SK-N-SH treated with all-trans-retinoic acid at 6 μM for 48 hours (cell line): ENCODE measurements around the gene MRPL53.

Experiments used
- ATAC-seq: fragments of 200-7000 bp; cut with Tn5 transposase; 3 replicates; pipeline ENCODE4 v1.9.1; 2020; ENCODE audit warnings: mild to moderate bottlenecking, moderate library complexity
- ARNTL ChIP-seq: fragments of 450-650 bp; formaldehyde crosslinking; IDR thresholded peaks from 2 replicates; pipeline ENCODE4 v1.5.0; 2020; ENCODE audit warnings: low read depth, mild to moderate bottlenecking, moderate library complexity, borderline replicate concordance
- BACH2 ChIP-seq: fragments of 250-450 bp; sonication (Bioruptor Pico); IDR thresholded peaks from 2 replicates; pipeline ENCODE4 v1.9.0; 2021; ENCODE audit warnings: mild to moderate bottlenecking, borderline replicate concordance
- CREB5 ChIP-seq: fragments of 250-450 bp; sonication (Bioruptor Pico); IDR thresholded peaks from 2 replicates; pipeline ENCODE4 v1.5.1; 2020; ENCODE audit warnings: low read depth, mild to moderate bottlenecking, moderate library complexity
- CSDC2 ChIP-seq: fragments of 250-450 bp; sonication (Bioruptor Pico); IDR thresholded peaks from 2 replicates; pipeline ENCODE4 v1.5.0; 2020; ENCODE audit warnings: mild to moderate bottlenecking, moderate library complexity
- ESRRG ChIP-seq: fragments of 250-450 bp; sonication (Bioruptor Pico); IDR thresholded peaks from 2 replicates; pipeline ENCODE4 v1.6.1; 2021; ENCODE audit warnings: mild to moderate bottlenecking
- GLIS3 ChIP-seq: fragments of 250-450 bp; sonication (Bioruptor Pico); IDR thresholded peaks from 2 replicates; pipeline ENCODE4 v1.5.0; 2020; ENCODE audit warnings: mild to moderate bottlenecking, moderate library complexity
- ISL1 ChIP-seq: fragments of 250-450 bp; sonication (Bioruptor Pico); IDR thresholded peaks from 2 replicates; pipeline ENCODE4 v2.1.2; 2022; ENCODE audit warnings: mild to moderate bottlenecking, moderate library complexity
- OSR1 ChIP-seq: fragments of 250-450 bp; sonication (Bioruptor Pico); IDR thresholded peaks from 2 replicates; pipeline ENCODE4 v1.8.0; 2022; ENCODE audit warnings: moderate library complexity, mild to moderate bottlenecking, inconsistent platforms
- PPARA ChIP-seq: fragments of 250-450 bp; sonication (Bioruptor Pico); IDR thresholded peaks from 2 replicates; pipeline ENCODE4 v1.5.0; 2020; ENCODE audit warnings: mild to moderate bottlenecking, borderline replicate concordance
- RARB ChIP-seq: fragments of 250-450 bp; sonication (Bioruptor Pico); IDR thresholded peaks from 2 replicates; pipeline ENCODE4 v1.8.0; 2021; ENCODE audit warnings: mild to moderate bottlenecking, moderate library complexity
- SNAI2 ChIP-seq: fragments of 250-450 bp; sonication (Bioruptor Pico); IDR thresholded peaks from 2 replicates; pipeline ENCODE4 v1.5.0; 2020; ENCODE audit warnings: mild to moderate bottlenecking, moderate library complexity
- TCF4 ChIP-seq: fragments of 250-450 bp; sonication (Bioruptor Pico); IDR thresholded peaks from 2 replicates; pipeline ENCODE4 v1.8.0; 2021; ENCODE audit warnings: mild to moderate bottlenecking, moderate library complexity, borderline replicate concordance
- TOX ChIP-seq: fragments of 250-450 bp; sonication (Bioruptor Pico); IDR thresholded peaks from 2 replicates; pipeline ENCODE4 v1.8.0; 2021; ENCODE audit warnings: mild to moderate bottlenecking, moderate library complexity, borderline replicate concordance
- ZC3H10 ChIP-seq: fragments of 250-450 bp; sonication (Bioruptor Pico); IDR thresholded peaks from 2 replicates; pipeline ENCODE4 v1.5.1; 2021; ENCODE audit warnings: mild to moderate bottlenecking, moderate library complexity
- ZFP3 ChIP-seq: fragments of 250-450 bp; sonication (Bioruptor Pico); IDR thresholded peaks from 2 replicates; pipeline ENCODE4 v1.5.0; 2020; ENCODE audit warnings: mild to moderate bottlenecking, moderate library complexity
- ZFP30 ChIP-seq: fragments of 450-650 bp; formaldehyde crosslinking; IDR thresholded peaks from 2 replicates; pipeline ENCODE4 v1.5.0; 2022; ENCODE audit warnings: mild to moderate bottlenecking, moderate library complexity
- ZNF70 ChIP-seq: fragments of 450-650 bp; formaldehyde crosslinking; IDR thresholded peaks from 2 replicates; pipeline ENCODE4 v1.5.0; 2020; ENCODE audit warnings: mild to moderate bottlenecking, moderate library complexity
- ZNF8 ChIP-seq: fragments of 450-650 bp; formaldehyde crosslinking; IDR thresholded peaks from 2 replicates; pipeline ENCODE4 v1.5.0; 2020; ENCODE audit warnings: mild to moderate bottlenecking, moderate library complexity
- TF ChIP-seq, protein P1 (sequence below): fragments of 250-450 bp; sonication (Bioruptor Pico); IDR thresholded peaks from 2 replicates; pipeline ENCODE4 v1.5.1; 2021; ENCODE audit warnings: mild to moderate bottlenecking, moderate library complexity
- TF ChIP-seq, protein P2 (sequence below): fragments of 250-450 bp; sonication (Bioruptor Pico); IDR thresholded peaks from 2 replicates; pipeline ENCODE4 v1.8.0; 2020; ENCODE audit warnings: mild to moderate bottlenecking, moderate library complexity, borderline replicate concordance
- TF ChIP-seq, protein P3 (sequence below): fragments of 250-450 bp; sonication (Bioruptor Pico); IDR thresholded peaks from 2 replicates; pipeline ENCODE4 v1.5.0; 2020; ENCODE audit warnings: mild to moderate bottlenecking, moderate library complexity

MRPL53 gene

GRCh38 chr2:74498500-74499266 lies 26.2 kb upstream of the MRPL53 start:
- no peak for TF ChIP-seq GLIS3 (CRISPR knock-in tag)
- no peak for TF ChIP-seq TCF4 (CRISPR knock-in tag)
- TF ChIP-seq ZC3H10 (CRISPR knock-in tag), result no peak
- peak; percentile 33 for ATAC-seq

DNA sequence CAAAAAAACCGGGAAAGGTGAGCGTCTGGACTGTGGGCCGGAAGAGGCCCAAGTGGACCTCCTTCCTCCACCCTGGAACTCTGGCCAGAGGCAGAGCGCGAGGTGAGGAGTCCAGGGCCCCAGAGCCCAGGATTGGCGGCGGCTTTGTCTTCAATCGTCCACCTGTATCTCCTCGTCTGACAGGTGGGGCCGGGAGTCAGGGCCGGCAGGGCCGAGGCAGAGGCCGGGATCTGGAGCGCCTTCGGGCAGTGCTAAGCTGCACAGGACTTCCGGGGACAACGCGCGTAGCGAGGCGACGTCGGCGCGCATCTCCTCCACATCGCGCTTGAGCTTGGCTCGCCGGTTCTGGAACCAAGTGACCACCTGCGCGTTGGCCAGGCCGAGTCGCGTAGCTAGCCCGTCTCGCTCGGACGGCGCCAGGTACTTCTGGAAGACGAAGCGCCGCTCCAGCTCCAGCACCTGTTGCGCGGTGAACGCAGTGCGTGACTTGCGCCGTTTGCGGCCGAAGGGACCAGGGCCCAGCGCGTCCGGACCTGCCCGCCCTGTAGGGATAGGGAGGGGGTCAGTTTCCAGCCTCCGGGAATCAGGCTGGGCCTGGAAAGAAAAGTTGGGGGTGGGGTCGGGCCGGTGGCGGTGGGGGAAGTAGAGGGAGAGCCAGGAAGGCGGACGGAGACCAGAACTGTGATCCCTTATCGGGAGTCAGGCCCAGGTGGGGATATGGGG lies 25.5 kb upstream of the MRPL53 start:
- ATAC-seq, result no peak
- TF ChIP-seq BACH2 (CRISPR knock-in tag) (no peak), SNAI2 (CRISPR knock-in tag) (no peak), ZC3H10 (CRISPR knock-in tag) (no peak), ZNF8 (CRISPR knock-in tag) (no peak)

DNA sequence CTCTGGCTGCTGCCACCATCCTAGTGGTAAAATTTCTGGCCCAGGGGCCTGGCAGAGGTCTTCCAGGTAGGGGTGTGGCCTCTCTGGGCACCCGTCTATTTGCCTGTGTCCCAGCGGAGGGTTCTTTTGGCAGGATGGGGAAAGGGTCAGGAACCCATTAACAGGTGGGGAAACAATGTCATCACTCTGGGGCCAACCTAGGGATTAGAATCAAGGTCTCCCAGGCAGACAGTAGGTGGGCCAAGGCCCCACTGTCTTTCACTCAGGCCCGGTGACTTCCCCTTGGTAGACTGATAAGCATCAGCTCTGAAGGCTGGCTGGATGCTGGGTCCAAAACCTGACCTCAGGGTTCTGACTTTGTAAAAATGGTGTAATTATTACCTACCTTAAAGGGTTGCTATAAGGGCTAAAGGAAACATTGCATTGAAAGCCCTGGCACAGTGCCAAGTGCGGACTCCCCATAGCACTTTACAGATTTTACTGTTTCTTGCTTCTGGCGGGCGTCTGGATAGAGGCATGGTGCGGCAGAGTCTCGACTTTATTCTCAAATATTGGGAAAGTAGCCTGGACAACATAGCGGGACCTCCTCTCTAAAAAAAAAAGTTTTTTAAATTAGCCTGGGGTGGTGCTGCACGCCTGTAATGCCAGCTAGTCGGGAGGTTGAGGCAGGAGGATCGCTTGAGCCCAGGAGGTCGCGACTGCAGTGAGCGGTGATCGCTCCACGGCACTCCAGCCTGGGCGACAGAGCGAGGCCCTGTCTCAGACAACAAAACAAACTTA lies 24.7 kb upstream of the MRPL53 start:
- TF ChIP-seq TCF4 (CRISPR knock-in tag) (no peak), ZNF70 (CRISPR knock-in tag) (no peak), OSR1 (no peak), TOX (CRISPR knock-in tag) (no peak), ARNTL (CRISPR knock-in tag) (no peak), RARB (CRISPR knock-in tag) (no peak), ZFP30 (no peak), ZFP3 (CRISPR knock-in tag) (no peak), SNAI2 (CRISPR knock-in tag) (no peak), GLIS3 (CRISPR knock-in tag) (no peak)
- TF ChIP-seq, protein P1, sequence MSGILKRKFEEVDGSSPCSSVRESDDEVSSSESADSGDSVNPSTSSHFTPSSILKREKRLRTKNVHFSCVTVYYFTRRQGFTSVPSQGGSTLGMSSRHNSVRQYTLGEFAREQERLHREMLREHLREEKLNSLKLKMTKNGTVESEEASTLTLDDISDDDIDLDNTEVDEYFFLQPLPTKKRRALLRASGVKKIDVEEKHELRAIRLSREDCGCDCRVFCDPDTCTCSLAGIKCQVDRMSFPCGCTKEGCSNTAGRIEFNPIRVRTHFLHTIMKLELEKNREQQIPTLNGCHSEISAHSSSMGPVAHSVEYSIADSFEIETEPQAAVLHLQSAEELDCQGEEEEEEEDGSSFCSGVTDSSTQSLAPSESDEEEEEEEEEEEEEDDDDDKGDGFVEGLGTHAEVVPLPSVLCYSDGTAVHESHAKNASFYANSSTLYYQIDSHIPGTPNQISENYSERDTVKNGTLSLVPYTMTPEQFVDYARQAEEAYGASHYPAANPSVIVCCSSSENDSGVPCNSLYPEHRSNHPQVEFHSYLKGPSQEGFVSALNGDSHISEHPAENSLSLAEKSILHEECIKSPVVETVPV (CRISPR knock-in tag), result no peak
- TF ChIP-seq, protein P2, sequence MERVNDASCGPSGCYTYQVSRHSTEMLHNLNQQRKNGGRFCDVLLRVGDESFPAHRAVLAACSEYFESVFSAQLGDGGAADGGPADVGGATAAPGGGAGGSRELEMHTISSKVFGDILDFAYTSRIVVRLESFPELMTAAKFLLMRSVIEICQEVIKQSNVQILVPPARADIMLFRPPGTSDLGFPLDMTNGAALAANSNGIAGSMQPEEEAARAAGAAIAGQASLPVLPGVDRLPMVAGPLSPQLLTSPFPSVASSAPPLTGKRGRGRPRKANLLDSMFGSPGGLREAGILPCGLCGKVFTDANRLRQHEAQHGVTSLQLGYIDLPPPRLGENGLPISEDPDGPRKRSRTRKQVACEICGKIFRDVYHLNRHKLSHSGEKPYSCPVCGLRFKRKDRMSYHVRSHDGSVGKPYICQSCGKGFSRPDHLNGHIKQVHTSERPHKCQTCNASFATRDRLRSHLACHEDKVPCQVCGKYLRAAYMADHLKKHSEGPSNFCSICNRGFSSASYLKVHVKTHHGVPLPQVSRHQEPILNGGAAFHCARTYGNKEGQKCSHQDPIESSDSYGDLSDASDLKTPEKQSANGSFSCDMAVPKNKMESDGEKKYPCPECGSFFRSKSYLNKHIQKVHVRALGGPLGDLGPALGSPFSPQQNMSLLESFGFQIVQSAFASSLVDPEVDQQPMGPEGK, result no peak
- no peak for ATAC-seq

GRCh38 chr2:74495440-74495839 lies 23.0 kb upstream of the MRPL53 start:
- ATAC-seq, result no peak
- TF ChIP-seq RARB (CRISPR knock-in tag) (no peak), BACH2 (CRISPR knock-in tag) (no peak), CSDC2 (no peak), ZFP30 (no peak), TOX (CRISPR knock-in tag) (no peak), ZNF70 (CRISPR knock-in tag) (no peak), ZC3H10 (CRISPR knock-in tag) (no peak), ISL1 (CRISPR knock-in tag) (no peak), ESRRG (CRISPR knock-in tag) (no peak), CREB5 (CRISPR knock-in tag) (no peak), ZNF8 (CRISPR knock-in tag) (no peak), TCF4 (CRISPR knock-in tag) (no peak), PPARA (no peak)
- TF ChIP-seq, protein P3, sequence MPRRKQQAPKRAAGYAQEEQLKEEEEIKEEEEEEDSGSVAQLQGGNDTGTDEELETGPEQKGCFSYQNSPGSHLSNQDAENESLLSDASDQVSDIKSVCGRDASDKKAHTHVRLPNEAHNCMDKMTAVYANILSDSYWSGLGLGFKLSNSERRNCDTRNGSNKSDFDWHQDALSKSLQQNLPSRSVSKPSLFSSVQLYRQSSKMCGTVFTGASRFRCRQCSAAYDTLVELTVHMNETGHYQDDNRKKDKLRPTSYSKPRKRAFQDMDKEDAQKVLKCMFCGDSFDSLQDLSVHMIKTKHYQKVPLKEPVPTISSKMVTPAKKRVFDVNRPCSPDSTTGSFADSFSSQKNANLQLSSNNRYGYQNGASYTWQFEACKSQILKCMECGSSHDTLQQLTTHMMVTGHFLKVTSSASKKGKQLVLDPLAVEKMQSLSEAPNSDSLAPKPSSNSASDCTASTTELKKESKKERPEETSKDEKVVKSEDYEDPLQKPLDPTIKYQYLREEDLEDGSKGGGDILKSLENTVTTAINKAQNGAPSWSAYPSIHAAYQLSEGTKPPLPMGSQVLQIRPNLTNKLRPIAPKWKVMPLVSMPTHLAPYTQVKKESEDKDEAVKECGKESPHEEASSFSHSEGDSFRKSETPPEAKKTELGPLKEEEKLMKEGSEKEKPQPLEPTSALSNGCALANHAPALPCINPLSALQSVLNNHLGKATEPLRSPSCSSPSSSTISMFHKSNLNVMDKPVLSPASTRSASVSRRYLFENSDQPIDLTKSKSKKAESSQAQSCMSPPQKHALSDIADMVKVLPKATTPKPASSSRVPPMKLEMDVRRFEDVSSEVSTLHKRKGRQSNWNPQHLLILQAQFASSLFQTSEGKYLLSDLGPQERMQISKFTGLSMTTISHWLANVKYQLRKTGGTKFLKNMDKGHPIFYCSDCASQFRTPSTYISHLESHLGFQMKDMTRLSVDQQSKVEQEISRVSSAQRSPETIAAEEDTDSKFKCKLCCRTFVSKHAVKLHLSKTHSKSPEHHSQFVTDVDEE (CRISPR knock-in tag), result no peak
- TF ChIP-seq, protein P1 (CRISPR knock-in tag), result no peak
- TF ChIP-seq, all 23 proteins: peak for 0
